GM19193 (cell line): Measurements from ENCODE around the gene NTM.

ENCODE experiments used
- POLR2A ChIP-seq: IDR thresholded peaks from 4 replicates; pipeline ENCODE4 v1.6.1; 2011; ENCODE audit not compliant: insufficient read depth, insufficient read length; ENCODE audit errors: extremely low read depth

NTM gene

DNA sequence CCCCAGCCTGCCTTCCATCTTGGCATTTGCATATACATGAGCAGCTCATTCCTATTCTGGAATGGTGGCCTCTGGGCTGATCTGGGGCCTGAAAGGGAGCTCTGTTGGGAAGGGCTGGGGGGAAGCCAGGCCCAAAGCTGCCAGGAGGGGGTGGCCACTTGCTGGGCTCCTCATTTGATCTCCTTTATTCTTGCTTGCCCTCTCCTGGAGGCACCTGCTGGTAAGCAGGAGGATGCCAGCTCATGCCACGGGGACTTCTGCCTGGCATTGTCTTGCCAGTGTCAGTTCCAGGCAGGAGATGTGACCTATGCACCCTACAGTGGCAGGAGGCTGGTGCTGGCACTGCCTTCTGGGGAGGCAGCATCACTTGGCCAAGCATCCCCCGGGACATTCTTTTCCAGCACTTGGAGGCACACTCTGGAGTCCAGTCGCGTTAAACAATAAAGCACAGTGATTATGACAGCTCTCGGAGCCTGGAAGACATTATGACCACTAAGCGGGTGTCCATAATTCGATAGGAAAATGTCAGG is 128.3 kb downstream of the NTM start:
- TF ChIP-seq POLR2A, result no peak

DNA sequence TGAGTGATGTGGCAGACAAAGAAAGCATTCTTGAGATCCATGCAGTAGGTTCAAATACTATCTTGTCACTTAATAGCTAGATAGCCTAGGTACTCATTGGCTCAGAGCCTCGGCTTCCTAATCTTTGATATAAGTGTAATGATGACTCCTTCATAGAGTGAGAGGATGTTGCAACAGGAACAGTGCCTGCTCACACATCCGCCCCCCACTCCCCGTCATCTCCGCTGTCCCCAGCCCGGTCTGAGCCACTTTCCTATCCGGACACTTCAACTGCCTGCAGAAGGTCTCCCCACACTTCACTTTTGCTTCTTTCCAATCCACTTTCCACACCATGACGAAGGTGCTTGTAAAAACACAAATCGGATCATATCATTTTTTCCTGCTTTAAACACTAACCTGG is 128.8 kb downstream of the NTM start:
- TF ChIP-seq POLR2A, result no peak

DNA sequence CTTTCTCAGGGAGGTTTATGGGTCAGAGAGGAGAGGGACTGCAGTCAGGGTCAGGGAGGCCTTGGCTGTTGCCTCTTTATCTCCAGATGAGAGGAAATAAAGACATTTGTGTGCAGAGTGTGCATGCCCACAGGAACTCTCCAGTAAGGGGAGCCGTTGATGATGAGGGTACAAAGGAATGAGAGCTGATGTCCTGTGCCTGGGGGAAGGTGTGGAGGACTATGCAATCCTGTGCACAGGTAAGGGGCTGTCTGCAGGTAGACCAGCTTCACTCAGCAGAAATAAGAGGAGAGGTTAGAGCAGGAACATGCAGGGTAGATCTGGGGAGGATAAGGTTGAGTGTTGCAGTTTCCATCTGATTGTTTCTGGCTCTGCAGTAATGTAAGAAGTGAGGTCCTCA is 132.6 kb downstream of the NTM start:
- TF ChIP-seq POLR2A, result no peak

DNA sequence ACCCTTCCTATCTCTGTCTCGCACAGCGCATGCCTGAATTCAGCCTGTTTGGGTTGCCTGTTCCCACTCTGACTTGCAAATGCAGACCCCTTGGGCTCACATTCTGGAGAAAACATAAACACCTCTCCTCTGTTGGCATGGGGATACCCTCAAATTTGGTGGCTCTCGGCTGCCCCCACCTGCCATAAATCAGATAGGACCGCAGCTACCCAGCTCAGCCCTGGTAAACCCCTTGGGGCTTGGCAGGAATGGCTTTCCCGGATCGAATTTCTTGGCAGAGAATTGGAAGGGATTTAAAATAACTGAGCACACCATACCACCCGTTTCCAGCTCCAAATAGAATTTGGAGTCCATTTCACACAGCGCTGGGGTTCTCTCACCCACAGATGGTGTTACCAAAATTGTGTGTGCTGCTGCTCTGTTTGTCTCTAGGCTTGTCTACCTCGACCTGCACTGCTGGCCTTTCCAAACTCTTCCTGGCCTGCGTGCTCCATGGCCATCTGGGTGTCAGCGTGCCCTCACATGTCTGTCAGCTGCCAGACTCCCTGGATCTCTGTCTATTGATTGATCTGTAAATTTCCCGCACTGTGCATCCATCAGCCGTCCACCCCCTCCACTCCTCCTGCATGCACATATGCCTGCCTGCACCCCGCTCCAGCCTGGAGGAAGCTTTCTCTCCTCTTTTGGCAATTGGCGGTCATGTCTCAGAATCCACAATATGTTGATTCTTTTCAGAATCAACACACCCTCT is 134.0 kb downstream of the NTM start:
- no peak for TF ChIP-seq POLR2A

DNA sequence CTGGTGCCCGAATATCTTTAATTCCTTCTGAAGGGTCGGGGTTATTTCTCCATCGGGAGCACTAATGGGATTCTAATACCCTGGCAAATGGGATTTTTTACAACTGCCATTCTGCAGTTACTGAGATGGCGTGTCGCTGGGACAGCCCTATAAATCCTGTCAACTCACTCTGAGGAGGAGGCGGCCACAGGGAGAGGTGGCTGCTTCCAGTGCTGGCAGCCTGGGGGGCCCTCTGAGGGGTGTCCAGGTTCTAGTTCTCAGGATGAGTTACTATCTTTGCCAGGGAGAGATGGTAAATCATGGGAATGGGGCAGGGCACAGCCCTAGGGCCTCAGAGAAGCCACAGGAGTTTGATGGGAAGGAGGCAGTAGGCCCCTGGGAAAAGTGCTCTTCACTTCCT is 135.9 kb downstream of the NTM start:
- TF ChIP-seq POLR2A, result no peak

DNA sequence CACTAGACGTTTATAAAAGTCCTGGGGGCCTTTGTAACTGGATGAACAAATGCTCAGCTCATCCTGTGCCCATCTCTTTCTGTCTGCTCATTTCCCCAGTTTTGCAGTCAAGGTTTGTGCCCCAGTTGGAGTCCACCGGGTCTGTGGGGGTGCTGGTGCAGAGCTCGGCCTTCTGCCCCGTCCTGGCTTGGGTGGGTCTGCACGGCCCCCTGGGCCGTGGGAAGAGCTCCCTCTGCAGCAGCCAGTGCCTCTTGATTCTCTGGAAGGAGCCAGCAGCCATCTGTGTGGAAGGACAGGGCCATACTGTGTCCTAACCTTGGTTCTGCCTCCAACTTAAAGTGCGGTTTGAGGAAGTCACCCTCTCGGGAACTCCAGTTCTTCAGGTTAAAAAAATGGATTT is 140.2 kb downstream of the NTM start:
- no peak for TF ChIP-seq POLR2A

DNA sequence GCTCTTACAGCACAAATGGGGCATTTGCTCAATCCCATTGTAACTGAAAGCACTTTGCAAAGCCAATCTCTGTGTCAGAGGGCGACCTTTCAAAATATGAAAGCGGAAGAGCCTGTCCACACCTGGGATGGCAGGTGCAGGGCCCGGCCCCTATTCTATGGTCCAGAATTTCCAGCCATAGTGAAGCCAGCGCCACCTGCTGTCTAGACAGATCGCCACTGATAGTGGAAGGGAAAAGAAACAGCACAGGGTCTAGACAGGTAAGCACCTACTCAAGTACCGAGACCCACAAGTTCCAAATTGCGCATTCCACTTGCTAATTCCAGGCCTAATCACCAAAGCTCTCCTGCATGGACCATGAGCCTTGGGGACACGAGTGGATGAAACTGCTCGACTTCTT is 141.4 kb downstream of the NTM start:
- no peak for TF ChIP-seq POLR2A

DNA sequence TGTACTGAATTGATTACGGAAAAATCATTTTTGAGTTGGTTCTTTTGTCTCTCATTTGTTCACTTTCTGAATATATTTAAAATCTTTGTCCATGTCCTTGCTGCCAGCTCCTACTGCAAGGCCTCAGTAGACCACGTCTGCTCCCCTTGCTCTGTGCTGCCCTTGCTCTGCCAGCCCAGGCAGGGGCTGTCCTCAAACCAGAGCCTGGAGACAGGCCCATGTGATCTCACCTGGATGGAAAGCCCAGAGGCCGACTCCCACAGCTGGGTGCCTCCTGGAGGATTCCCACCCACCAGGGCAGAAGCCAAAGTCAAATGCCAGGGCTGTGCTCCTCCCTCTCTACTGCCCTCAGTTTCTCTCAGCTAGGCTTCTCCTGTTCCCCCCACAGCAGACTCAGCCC is 141.8 kb downstream of the NTM start:
- no peak for TF ChIP-seq POLR2A

DNA sequence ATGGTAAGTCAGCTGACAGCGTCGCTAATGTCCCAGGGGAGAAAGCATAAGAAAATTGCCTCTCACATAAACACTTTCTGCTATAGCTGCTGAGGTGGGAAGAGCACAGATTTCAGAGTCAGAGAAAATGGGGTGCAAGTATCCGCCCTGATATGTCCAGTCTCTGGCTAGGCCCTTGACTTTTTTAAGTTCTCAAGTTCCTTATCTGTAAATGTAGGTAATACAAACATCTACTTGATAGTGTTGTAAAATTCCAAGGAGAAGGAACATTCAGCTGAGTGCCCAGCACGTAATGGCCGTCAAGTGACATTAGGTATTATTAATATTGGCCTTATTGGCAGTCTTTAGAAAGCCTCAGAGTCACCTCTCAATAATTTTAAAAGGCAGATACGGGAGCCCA is 143.6 kb downstream of the NTM start:
- no peak for TF ChIP-seq POLR2A

DNA sequence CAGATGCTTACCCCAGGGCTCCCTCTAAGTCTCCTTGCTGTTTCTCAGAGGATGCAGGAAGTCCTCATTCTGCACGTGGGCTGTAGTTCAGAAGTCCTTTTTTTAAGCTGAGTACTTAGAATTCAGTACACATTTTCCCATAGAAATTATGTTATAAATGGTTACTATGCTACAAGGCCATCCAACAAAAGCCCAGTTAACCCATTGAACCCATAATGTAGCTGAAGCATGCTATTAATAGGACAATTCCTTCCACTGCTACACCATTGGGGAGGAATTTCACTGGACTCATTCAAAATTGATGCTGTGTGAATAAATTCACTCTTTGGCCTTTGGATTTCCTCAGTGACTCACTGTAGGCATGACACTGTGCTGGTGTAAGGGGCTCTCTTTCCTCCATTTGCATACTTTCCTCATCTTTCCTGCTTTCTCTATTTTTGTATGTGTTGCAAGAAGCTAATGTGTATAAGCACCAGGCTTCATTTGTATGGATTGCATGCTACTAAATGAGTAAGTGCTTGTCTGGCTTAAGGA is 148.0 kb downstream of the NTM start:
- TF ChIP-seq POLR2A, result no peak

DNA sequence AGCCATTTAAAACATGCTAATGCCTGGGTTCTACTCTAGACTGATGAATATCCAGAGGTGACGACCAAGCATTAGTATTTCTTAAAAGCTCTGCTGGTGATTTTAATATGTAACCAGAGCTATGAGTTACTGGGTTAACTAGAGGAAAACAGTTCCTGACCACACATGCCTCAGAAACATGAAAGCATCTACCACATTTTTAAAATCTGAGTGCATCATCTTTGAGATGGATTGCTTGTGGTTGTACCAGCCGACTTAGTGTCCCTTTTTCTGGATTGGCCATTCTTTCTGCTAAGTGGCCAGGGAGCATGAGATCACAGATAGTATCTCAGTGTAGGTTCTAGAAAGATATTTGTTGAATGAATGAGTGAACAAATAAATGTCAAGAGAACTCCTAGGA is 152.4 kb downstream of the NTM start:
- TF ChIP-seq POLR2A, result no peak

DNA sequence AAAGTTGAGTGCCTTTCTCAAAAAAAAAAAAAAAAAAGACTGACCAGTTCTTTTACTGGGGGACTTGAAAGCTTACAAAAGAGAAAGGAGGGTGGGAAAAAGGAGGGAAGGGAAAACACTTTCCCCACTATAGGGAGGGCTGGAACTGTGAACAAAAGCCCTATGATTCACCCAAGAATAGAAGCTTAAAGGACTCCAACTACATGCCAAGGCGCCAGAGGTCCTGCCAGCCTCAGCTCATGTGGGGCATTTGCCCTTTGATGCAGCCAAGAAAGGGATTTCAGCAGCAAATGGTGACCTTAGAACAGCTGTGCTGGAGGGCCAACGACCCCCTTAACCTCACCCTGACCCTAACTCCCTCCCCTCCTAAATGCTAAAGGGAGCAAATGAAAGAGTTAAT is 160.0 kb downstream of the NTM start:
- TF ChIP-seq POLR2A, result no peak

DNA sequence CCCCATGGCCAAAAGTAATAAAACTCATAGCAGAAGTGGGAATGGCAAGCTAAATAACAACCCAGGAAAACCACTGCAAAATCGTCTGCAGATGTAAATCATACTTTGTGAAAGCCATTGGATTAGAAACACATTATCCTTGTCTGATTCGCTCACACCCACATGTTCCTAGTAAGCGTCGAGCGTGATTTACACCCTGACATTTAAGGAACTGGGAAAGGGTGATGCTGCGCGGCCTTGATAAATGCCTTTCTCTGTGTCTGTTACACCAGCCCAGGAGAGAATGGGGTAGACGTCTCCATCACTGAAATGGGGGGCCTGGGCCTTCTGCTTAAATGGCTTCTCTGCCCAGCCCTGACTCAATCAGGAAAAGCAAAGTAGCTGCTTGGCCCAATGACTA is 162.7 kb downstream of the NTM start:
- no peak for TF ChIP-seq POLR2A

DNA sequence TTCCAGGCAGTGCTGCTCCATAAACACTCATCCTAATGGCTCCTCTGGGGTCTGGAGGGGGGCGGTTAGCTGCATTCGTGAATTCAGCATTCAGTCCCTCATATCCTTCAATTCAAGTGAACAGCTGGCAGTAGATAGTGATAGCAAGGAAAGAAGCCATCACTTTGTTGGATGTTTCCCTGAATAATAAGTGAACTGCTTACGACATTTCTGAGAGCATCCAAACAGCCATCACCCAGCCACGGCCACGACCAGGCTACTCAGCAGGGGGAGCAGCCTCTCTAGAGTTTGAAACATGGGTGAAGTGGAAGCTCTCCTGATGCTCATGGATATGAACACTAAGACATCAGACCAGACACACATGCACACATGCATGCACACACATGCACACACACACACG is 163.6 kb downstream of the NTM start:
- no peak for TF ChIP-seq POLR2A

DNA sequence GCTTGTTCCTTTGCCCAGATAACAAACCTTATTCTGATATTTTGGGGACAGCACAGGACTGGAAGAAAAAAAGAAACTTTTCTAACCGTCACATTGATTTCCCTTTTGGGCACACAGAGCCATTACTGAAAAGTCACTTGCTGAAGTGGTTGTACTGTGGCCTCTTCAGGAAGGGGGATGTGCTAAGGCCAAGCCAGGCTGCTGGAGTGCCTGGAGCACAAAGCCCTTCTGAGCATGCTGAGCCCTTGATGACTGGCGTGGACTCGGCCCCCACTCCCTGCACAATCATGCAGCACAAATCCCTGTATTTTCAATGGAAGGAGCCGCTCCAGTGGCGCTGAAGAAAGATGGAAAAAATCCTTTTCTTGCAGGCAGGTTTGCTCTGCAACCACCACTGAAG is 164.2 kb downstream of the NTM start:
- TF ChIP-seq POLR2A, result no peak

DNA sequence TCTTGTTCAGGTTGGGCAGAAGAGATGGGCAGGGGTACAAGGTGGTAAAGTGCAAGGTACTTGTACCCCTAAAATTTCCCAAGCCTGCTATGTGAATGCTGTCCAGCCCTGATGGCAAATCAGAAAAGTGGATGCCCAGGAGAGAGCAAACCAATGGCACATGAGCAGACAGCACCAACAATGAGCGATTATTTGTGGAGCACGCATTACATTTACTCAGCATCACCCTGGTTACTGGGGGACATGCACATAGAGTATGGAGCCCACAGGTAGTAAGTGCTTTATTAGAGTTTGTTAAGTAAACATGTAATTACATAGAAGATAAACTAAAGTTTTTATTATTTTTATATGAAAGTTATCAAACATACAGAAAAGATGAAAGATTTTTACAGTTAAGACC is 165.7 kb downstream of the NTM start:
- no peak for TF ChIP-seq POLR2A

DNA sequence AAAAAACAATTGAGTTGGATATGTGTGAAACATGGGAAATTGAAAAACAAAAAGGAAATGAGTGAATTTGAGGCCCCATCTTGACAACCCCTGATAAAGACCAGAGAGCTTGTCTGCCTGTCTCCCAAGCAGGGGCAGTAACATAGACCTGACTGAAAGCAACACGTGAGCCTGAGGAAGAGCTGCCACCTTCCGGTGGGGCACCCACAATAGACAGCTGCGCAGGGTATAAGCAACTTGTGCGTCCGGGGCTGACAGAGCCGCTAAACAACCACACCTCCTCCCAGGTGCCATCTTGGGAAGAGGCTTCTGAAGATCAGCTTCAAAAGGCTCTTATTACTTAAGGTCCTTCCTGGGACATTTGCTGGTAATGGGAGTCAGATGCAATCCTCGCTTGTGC is 166.8 kb downstream of the NTM start:
- TF ChIP-seq POLR2A, result no peak

DNA sequence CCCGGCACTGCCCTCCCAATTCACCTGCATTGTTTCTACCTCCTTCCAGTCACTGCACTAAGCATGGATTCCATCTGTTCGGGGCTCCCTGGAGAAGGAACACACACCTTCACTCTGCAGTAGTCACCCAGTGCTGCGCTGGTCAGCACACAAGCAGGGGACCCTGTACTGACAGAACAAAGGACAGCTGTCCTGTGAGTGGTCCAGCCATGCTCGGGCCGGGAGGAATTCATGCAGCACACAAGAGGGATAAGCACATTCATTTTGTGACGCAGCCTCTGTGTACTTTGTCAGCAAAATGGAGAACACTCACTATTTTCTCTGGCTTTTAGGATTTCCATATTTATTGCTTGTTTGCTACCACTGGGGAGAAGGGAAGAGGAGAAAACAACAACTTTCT is 167.3 kb downstream of the NTM start:
- TF ChIP-seq POLR2A, result no peak

DNA sequence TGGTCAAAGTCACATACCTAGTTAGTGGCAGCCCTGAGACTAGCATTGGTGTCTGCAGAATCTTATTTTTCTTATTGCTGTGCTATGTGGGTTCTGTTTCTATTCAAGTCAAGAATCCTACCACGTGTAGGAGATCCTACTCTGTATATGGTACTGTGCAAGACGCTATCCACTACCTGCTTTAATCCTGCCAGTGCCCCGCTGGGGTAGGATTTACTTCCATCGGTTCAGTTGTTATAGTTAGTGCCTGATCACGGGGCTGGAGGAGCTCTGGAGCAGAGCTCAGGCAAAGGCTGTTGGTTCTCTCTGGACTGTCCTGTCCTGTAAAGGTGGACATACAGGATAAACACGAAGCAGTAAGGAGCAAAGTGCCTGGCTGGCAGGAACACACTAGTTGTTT is 167.9 kb downstream of the NTM start:
- TF ChIP-seq POLR2A, result no peak
